Left ventricle myocardium superior (tissue), 1 donor: ENCODE data around the gene TBC1D8B. TPM values are rescaled to one million over a fixed set of nuclear protein-coding genes. Genes with fewer than 3 reads are reported as not detected.
"Not testable (repeated sequence)": the region's sequence is repeated elsewhere in the genome, so short reads cannot be mapped to it uniquely, and the experiment has no call there.

Source experiments
- ATAC-seq: fragments of 200-7000 bp; cut with Tn5 transposase; one replicate; pipeline ENCODE4 v1.9.1; 2020; ENCODE audit warnings: mild to moderate bottlenecking, moderate library complexity
- DNase-seq: peaks from one replicate; pipeline ENCODE4 v3.0.0-alpha.2; 2020
- intact Hi-C: fragments of 100-400 bp; cut with micrococcal nuclease; formaldehyde crosslinking; loops from one replicate; pipeline ENCODE4 v1.11.0; 2022
- long read RNA-seq: library from polyadenylated mRNA; unstranded; transcript quantifications from one replicate; pipeline ENCODE4 v2.0.0, GENCODE V29; 2021
- total RNA-seq: library from RNA; stranded (reverse); fragmentation: NEBNext Ultra II Directional; extraction: Animal tissue kit (Norgen Biotek cat#: 25700); gene quantifications from one replicate; pipeline ENCODE4 v1.2.1, GENCODE V29; 2021
- donor health status: DM: no; HTN: yes; CAD: no; lungs with severe emphysema.

The TBC1D8B gene
- total RNA-seq, result 1.6 TPM
- long read RNA-seq, full-length matches to known transcripts, result 6 of 7 reads
- long read RNA-seq, partial matches to known transcripts, result 1 of 7 reads
- long read RNA-seq, other reads (novel, unspliced or antisense), result 0 of 7 reads

DNA sequence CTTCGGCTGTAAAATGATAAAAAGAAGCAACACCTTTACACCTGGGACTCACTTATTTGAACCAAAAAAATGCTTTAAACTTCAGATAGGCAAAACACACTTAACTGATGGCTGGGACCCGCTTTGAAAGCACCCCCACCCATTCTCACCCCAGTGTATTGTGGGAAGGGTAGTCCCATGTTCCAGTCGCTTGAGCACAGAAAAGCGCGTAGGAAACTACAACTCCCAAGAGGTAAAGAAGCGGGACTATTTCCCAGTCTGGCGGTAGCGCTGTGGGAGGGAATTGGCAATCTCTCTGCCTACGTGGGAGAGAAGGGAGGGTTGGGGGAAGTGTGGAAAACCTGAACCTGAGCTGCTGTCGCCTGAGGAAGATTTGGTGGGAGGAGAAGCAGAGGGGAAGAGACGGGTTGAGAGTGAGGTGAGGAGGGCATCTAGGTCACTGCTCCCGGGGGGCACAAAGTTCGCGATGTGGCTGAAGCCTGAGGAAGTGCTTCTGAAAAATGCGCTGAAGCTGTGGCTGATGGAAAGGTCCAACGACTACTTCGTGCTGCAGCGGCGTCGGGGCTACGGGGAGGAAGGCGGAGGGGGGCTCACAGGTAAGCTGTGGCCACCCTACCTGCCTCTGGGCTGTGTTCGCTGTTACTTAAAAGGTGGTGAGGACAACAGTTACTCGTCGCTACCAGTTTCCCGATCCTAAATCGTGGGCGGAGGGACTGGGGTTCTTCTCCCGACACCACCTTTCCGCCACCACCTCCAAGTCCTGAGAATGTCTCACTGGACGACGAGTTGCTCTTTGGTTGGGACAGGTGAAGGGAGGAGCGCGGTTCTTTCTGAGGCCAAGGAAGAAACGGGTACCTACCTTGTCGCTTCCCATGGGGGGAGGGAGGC is at the start of gene TBC1D8B:
TBC1D8B (plus strand) TSS at position 286 of the 888 bp plus-strand sequence; CDS start at position 467, 181 bp downstream.
- ATAC-seq (peak; percentile 100), DNase-seq (peak; percentile 65)
- intact Hi-C loops, result no loop called here

GRCh38 chrX:106769288-106769687 is 33.2 kb upstream of the TBC1D8B start:
- DNase-seq, ATAC-seq, intact Hi-C loops: not testable (repeated sequence)

- ATAC-seq (no peak), DNase-seq (no peak)
- intact Hi-C loops, result no loop called here
Measured at GRCh38 chrX:106774981-106775380, 27.5 kb upstream of the TBC1D8B start.

DNA sequence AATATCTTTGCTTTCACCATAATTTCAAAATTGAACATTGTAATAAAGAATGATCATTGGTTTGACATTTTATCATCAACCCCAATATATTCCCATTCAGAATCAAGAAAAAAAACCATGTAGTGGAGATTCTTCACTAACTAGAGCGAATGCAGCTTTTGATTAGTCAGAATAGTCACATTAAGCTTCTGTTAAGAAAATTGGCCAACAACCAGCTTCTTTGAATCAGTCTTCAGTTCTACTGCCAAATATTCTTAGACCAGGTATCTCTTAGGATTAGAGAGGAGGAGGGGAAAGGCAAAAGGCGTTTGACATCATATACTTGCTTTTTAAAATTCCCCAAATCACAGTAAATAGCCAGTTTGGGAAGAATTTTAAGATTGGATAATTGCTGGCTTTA is 22.2 kb upstream of the TBC1D8B start:
- DNase-seq (no peak), ATAC-seq (no peak)
- intact Hi-C loops, result no loop called here

- intact Hi-C loops, result no loop called here
- ATAC-seq, result no peak
- DNase-seq, result no peak
Measured at GRCh38 chrX:106780664-106781377, 21.7 kb upstream of the TBC1D8B start.

DNA sequence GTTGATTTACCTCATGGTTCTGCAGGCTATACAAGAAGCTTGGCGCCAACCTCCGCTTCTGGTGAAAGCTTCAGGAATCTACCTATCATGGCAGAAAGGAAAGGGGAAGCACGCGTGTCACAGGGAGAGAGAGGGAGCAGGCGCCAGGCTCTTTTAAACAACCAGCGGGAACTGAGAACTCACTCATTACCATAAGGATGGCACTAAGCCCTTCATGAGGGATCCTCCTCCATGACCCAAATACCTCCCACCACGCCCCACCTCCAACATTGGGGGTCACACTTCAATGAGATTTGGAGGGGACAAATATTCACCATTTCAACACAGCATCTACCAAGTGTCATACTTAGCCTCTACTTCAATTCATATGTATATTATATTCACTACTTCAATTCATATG is 18.8 kb upstream of the TBC1D8B start:
- DNase-seq (no peak), ATAC-seq (no peak)
- intact Hi-C loops, result no loop called here

DNA sequence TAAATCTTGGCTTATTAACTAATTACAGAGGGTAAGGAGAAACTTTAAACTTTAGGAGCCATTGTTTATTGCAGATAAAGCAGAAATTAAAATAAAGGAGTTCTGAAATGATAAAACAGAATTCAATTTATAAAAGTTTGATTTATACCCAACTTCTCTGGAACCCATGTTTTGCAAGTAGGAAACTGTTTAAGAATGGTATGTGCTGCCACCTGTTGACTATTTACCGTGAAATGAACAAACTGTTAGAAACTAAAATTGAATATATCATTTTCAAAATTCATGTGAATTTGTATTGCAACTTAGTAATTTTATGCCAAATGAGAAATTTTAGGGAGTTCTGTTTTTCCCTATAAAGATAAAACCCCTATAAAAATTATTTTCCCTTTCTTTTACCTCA is 11.0 kb upstream of the TBC1D8B start:
- DNase-seq (no peak), ATAC-seq (no peak)
- intact Hi-C loops, result loop anchor here (10.0 kb wide), 1 partner anchor 307 kb away; no protein-coding TSS in a partner anchor

DNA sequence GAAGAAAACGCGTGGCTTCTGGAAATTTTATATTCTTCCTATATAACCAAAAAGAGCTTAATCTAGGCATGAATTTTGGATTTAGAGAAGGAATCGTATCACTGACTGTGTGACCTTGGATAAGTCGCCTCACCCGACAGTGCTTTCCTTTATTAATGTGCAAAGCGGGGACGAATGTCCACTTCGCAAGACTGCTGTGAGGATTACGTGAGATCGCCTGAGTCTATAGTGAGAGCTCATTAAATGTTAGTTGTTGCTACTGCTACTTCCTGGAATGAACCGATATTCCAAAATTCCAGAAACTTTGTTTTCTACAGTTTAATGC is 448 bp upstream of the TBC1D8B start:
- ATAC-seq (peak; percentile 51), DNase-seq (no peak)
- intact Hi-C loops, result no loop called here

- ATAC-seq (no peak), DNase-seq (no peak)
- intact Hi-C loops, result no loop called here
Measured at GRCh38 chrX:106811131-106811910, 8.8 kb downstream of the TBC1D8B start.

DNA sequence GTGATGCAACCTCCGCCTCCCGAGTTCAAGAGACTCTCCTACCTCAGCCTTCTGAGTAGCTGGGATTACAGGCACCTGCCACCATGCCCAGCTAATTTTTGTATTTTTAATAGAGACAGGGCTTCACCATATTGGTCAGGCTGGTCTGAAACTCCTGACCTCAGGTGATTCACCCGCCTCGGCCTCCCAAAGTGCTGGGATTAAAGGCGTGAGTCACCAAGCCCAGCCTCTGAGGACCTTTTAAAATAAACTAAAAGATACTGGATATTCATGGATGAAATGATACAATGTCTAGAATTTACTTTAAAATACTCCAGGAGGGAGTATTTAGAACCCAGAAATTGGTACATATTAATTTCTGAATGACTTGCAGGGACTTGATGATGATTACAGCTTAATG is 10.5 kb downstream of the TBC1D8B start:
- intact Hi-C loops, DNase-seq, ATAC-seq: not testable (repeated sequence)

DNA sequence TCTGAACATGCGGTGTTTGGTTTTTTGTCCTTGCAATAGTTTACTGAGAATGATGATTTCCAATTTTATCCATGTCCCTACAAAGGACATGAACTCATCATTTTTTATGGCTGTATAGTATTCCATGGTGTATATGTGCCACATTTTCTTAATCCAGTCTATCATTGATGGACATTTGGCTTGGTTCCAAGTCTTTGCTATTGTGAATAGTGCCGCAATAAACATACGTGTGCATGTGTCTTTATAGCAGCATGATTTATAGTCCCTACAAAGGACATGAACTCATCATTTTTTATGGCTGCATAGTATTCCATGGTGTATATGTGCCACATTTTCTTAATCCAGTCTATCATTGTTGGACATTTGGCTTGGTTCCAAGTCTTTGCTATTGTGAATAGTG is 11.6 kb downstream of the TBC1D8B start:
- intact Hi-C loops, ATAC-seq, DNase-seq: not testable (repeated sequence)

DNA sequence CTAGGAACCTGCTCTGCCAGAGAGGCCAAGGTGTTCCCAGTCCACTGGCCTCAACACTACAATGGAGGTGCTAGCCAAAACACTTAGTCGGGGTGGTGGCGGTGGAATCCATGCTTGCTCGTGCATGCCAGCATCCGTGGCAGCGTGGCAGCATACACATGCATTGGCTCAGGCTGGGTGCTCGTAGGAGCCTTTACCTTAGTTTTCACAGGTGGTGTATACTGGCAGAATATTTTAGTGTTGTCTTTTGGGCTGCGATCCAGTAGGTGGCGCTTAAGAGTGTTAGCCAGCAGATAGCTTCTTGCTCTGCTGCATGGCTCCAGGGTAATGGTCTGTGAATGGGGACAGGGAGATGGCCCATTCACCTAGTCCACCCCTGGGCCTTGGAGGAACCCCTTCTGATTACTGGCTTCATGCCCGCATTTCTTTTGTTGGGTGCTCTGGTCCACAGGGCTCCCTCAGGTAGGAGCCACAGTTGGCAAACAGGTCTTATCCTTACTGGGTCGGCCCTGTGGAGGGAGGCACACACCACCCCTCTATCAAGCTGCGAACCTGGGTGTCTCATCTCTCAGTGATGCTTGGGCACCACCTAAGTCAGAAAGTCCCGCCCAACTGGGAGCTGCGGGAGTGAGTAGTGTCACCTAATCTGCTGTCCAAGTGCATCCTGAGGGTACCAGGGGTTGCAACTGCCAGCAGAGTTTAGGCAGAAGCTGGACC is 60.7 kb downstream of the TBC1D8B start:
- intact Hi-C loops, result no loop called here
- ATAC-seq (no peak), DNase-seq (no peak)

DNA sequence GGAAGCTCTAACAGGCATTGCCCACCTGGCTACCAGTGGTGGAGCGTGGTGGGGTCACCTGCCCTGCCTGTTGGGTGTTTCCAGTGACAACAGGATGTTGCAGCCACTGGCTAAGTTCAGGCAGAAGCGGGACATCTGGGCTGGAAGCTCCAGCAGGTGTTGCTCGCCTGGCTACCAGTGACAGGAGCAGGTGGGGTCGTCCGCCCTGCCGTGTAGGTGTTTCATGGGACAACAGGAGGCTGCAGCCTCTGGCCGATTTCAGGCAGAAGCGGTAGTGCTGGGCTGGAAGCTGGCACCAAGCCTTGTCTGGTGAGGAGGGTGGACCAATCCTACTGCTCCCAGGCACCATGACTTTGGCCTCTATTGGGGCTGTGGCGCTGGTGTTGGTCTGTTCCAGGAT is 61.2 kb downstream of the TBC1D8B start:
- no peak for DNase-seq
- intact Hi-C loops, result no loop called here
- ATAC-seq, result no peak

GRCh38 chrX:106872796-106873195 is 70.3 kb downstream of the TBC1D8B start:
- intact Hi-C loops, ATAC-seq, DNase-seq: not testable (repeated sequence)

DNA sequence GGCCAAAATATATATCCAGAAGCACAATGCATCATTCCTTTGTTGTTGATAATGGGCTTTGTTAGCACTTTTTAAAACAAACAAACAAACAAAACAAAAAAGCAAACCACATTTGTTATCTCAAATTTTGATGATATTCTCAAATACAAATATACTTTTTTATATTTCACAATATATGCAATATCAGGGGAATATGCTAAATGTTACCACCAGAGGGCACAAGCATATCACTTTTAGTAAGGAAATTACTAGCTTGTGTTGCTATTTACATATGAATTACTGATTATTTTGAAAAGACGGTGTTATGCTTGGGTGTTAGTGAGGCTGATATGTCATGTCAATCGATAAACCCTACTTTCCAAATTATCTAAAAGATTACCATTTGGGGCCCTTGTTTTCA is 71.6 kb downstream of the TBC1D8B start:
- ATAC-seq (no peak), DNase-seq (no peak)
- intact Hi-C loops, result no loop called here

DNA sequence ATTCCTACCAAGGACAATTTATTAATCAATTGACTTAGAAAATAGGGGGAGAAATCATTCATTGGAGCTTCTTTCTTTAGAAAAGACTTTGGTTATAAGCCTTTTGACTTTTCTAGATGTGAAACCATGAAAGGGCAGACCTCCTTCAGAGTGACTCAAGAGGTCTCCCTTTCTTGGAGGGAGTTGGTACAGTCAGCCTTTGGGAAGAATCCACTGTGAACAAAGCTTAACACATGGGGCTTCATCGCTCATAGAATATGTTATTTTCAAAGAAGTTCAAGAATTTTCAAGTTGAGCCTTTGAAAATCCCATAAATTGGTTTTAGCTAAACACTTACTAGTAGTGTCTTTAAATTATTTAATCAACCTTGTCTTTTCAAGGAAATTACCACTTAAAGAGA is 72.7 kb downstream of the TBC1D8B start:
- intact Hi-C loops, result no loop called here
- no peak for ATAC-seq

DNA sequence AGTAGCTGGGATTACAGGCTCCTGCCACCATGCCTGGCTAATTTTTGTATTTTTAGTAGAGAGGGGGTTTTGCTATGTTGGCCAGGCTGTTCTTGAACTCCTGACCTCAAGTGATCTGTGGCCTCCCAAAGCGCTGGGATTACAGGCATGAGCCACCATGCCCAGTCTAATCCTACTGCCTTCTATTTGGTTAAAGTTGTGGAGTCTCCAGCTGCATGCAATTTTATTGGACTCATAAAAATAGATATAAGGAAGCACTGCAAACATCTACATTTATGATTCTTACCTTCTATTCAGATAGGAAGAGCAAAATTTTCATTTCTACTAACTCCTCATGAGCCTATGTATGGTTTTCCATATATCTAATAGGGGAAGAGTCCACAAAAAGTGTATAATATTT is 87.0 kb downstream of the TBC1D8B start:
- ATAC-seq, result no peak
- intact Hi-C loops, result no loop called here
- DNase-seq, result no peak

More for the DNA sequence above, 72.7 kb downstream of the TBC1D8B start:
- DNase-seq, result no peak

DNA sequence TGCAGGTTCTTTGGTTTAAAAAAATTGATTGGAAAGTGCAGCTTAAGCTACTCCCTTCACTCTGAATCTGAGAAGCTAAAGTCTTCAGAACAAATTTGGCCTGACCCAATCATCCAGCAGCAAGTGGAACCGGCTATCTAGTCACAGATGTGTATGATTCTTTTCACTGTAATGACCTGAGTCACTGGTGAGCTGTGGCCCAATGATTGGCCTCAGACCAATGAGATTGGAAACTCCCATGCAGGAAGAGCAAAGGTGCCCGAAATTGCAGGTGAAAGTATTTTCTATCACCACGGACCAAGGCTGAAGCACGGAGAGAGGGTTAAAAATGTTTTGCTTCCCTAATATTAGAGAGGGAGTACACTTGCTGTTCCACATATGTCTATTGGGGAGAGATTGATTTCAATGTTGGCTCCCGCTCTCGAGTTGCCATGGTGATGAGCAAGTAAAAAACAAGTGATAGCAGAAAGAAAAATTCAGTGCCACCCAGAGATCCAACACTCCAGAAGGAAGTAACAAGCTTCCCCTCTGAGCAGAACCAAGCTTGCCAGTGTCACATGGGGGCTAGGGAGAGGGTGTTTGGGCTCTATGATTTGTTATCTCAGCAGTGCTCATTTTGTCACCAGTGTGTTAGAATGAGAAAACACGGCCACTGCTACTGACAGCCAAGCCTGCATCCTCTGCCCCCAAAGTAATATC is 89.4 kb downstream of the TBC1D8B start:
- no peak for ATAC-seq
- intact Hi-C loops, result loop anchor here (5.0 kb wide), 1 partner anchor 60 kb away; no protein-coding TSS in a partner anchor

More for the DNA sequence above, 89.4 kb downstream of the TBC1D8B start:
- DNase-seq, result no peak
